ENCODE measurements around the gene BOK.

BOK gene

GRCh38 chr2:241542278-241542605 lies 16.3 kb upstream of the BOK start:
- peaks cover 29% of the 10 kb centered on the region for H3K4me1 ChIP-seq (ENCODE audit: control insufficient read depth, insufficient read depth, low read depth, low read length)
- H3K27ac ChIP-seq (ENCODE audit: low read length, poor library complexity, severe bottlenecking) = no peak overlapping the region
- H3K9ac ChIP-seq (ENCODE audit: low read length) = no peak overlapping the region
- 88% methylated on average over 15 of the region's 15 CpGs for WGBS
- H3K18ac ChIP-seq (ENCODE audit: low read depth in 1 of 2, low read length in 2 of 2) = no peak overlapping the region
- H3K36me3 ChIP-seq (ENCODE audit: control insufficient read depth in 1 of 2, insufficient read depth in 2 of 2, low read depth in 1 of 2, low read length in 2 of 2) = no peaks in the 10 kb centered on the region
- H3K4me3 ChIP-seq (ENCODE audit: insufficient read depth in 1 of 2, low read depth in 1 of 2, low read length in 2 of 2) = no peak overlapping the region
- no peak overlapping the region for H2BK12ac ChIP-seq (ENCODE audit: low read length in 2 of 2)
- no peaks in the 10 kb centered on the region for H3K9me3 ChIP-seq (ENCODE audit: control insufficient read depth, low read length)
- H3K27me3 ChIP-seq (ENCODE audit: control insufficient read depth in 1 of 2, insufficient read depth in 1 of 2, low read length in 2 of 2) = peaks cover 9 to 50% of the 10 kb centered on the region in 2 experiments
- H3K4me2 ChIP-seq (ENCODE audit: low read length, poor library complexity, severe bottlenecking) = no peak overlapping the region
- no peak overlapping the region for H2BK15ac ChIP-seq (ENCODE audit: low read depth, poor library complexity, severe bottlenecking)
- no peak overlapping the region for H3K4ac ChIP-seq (ENCODE audit: low read depth in 1 of 2, low read length in 2 of 2)
- no peak overlapping the region for H3K14ac ChIP-seq (ENCODE audit: low read length in 2 of 2)
- no peak overlapping the region for H2AFZ ChIP-seq (ENCODE audit: low read depth, low read length)
- no peak overlapping the region for H4K91ac ChIP-seq (ENCODE audit: low read length)
- no peak overlapping the region for H2BK120ac ChIP-seq (ENCODE audit: low read depth, low read length)
- H4K8ac ChIP-seq (ENCODE audit: low read length) = no peak overlapping the region
- H2AK5ac ChIP-seq (ENCODE audit: low read length, severe bottlenecking) = no peak overlapping the region
- no peak overlapping the region for H3K23ac ChIP-seq (ENCODE audit: low read length in 2 of 2)
- H3K79me1 ChIP-seq (replicated peaks; ENCODE audit: low read length, poor library complexity, severe bottlenecking) = no peaks in the 10 kb centered on the region
- H2BK5ac ChIP-seq (ENCODE audit: low read depth, low read length, poor library complexity, severe bottlenecking) = no peak overlapping the region
- no peak for DNase-seq

- no peak overlapping the region for H3K14ac ChIP-seq (ENCODE audit: low read length in 2 of 2)
- H3K4me2 ChIP-seq (ENCODE audit: low read length, poor library complexity, severe bottlenecking) = no peak overlapping the region
- no peaks in the 10 kb centered on the region for H3K36me3 ChIP-seq (ENCODE audit: control insufficient read depth in 1 of 2, insufficient read depth in 2 of 2, low read depth in 1 of 2, low read length in 2 of 2)
- H3K23ac ChIP-seq (ENCODE audit: low read length in 2 of 2) = no peak overlapping the region
- H4K8ac ChIP-seq (ENCODE audit: low read length) = no peak overlapping the region
- H3K4me3 ChIP-seq (ENCODE audit: insufficient read depth in 1 of 2, low read depth in 1 of 2, low read length in 2 of 2) = no peak overlapping the region
- no peak overlapping the region for H3K9ac ChIP-seq (ENCODE audit: low read length)
- no peaks in the 10 kb centered on the region for H3K9me3 ChIP-seq (ENCODE audit: control insufficient read depth, low read length)
- H2AFZ ChIP-seq (ENCODE audit: low read depth, low read length) = no peak overlapping the region
- peaks cover 41% of the 10 kb centered on the region for H3K4me1 ChIP-seq (ENCODE audit: control insufficient read depth, insufficient read depth, low read depth, low read length)
- H3K79me1 ChIP-seq (replicated peaks; ENCODE audit: low read length, poor library complexity, severe bottlenecking) = no peaks in the 10 kb centered on the region
- H3K18ac ChIP-seq (ENCODE audit: low read depth in 1 of 2, low read length in 2 of 2) = no peak overlapping the region
- DNase-seq = peak; percentile 40
- H3K27ac ChIP-seq (ENCODE audit: low read length, poor library complexity, severe bottlenecking) = peak overlapping the region; percentile 58
- no peak overlapping the region for H2BK5ac ChIP-seq (ENCODE audit: low read depth, low read length, poor library complexity, severe bottlenecking)
- H2BK15ac ChIP-seq (ENCODE audit: low read depth, poor library complexity, severe bottlenecking) = no peak overlapping the region
- H2AK5ac ChIP-seq (ENCODE audit: low read length, severe bottlenecking) = no peak overlapping the region
- 70% methylated on average over 10 of the region's 10 CpGs for WGBS
- peaks cover 9 to 55% of the 10 kb centered on the region in 2 experiments for H3K27me3 ChIP-seq (ENCODE audit: control insufficient read depth in 1 of 2, insufficient read depth in 1 of 2, low read length in 2 of 2)
- no peak overlapping the region for H3K4ac ChIP-seq (ENCODE audit: low read depth in 1 of 2, low read length in 2 of 2)
- H2BK12ac ChIP-seq (ENCODE audit: low read length in 2 of 2) = peak overlapping the region in 1 of 2 experiments; percentile 29
- no peak overlapping the region for H2BK120ac ChIP-seq (ENCODE audit: low read depth, low read length)
- no peak overlapping the region for H4K91ac ChIP-seq (ENCODE audit: low read length)
Observed at GRCh38 chr2:241545106-241545505, 13.4 kb upstream of the BOK start.

DNA sequence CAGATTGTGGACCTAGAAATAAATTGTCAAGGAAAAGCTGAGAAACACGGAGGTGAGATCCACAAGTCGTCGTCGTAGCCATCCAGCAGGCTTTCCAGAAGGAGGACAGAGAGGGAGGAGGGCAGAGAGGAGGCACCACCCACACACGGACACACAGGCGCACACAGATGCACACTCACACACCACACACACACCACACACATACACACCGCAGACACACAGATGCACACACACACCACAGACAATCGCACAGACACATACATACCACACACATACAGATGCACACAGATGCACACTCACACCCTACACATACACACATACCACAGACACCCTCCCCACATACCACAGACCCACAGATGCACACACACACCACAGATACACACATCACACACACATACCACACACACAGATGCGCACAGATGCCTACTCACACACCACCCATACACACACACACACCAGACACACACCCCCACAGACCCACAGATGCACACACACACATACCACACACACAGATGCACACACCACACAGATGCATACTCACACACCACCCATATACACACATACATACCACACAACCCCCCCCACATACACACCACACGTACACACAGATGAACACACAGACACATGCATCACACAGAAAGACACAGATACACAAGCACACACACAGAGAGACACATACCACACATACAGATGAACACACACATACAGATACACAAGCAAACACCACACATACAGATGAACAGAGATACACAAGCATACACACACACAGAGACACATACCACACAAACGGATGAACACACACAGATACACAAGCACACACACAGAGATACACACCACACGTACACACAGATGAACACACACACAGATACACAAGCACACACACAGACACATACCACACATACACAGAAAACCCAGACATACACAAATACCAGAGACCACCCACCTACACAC lies 12.7 kb upstream of the BOK start:
- no peak for DNase-seq
- Histone ChIP-seq H2BK15ac (ENCODE audit: low read depth, poor library complexity, severe bottlenecking) (no peak overlapping the region), H3K23ac (ENCODE audit: low read length in 2 of 2) (no peak overlapping the region), H3K4me2 (ENCODE audit: low read length, poor library complexity, severe bottlenecking) (no peak overlapping the region), H4K91ac (ENCODE audit: low read length) (no peak overlapping the region), H3K18ac (ENCODE audit: low read depth in 1 of 2, low read length in 2 of 2) (peak overlapping the region in 1 of 2 experiments; percentile 50), H3K14ac (ENCODE audit: low read length in 2 of 2) (peak overlapping the region in 1 of 2 experiments; percentile 72), H3K4me1 (ENCODE audit: control insufficient read depth, insufficient read depth, low read depth, low read length) (peaks cover 46% of the 10 kb centered on the region), H2BK12ac (ENCODE audit: low read length in 2 of 2) (peak overlapping the region in 1 of 2 experiments; percentile 67), H2BK120ac (ENCODE audit: low read depth, low read length) (no peak overlapping the region), H3K27me3 (ENCODE audit: control insufficient read depth in 1 of 2, insufficient read depth in 1 of 2, low read length in 2 of 2) (peaks cover 9 to 60% of the 10 kb centered on the region in 2 experiments), H3K9ac (ENCODE audit: low read length) (no peak overlapping the region), H2AFZ (ENCODE audit: low read depth, low read length) (peak overlapping the region; percentile 30), H3K9me3 (ENCODE audit: control insufficient read depth, low read length) (no peaks in the 10 kb centered on the region), H3K4ac (ENCODE audit: low read depth in 1 of 2, low read length in 2 of 2) (no peak overlapping the region), H3K4me3 (ENCODE audit: insufficient read depth in 1 of 2, low read depth in 1 of 2, low read length in 2 of 2) (no peak overlapping the region), H4K8ac (ENCODE audit: low read length) (no peak overlapping the region), H2BK5ac (ENCODE audit: low read depth, low read length, poor library complexity, severe bottlenecking) (no peak overlapping the region), H3K36me3 (ENCODE audit: control insufficient read depth in 1 of 2, insufficient read depth in 2 of 2, low read depth in 1 of 2, low read length in 2 of 2) (no peaks in the 10 kb centered on the region), H3K79me1 (replicated peaks; ENCODE audit: low read length, poor library complexity, severe bottlenecking) (peaks cover 1% of the 10 kb centered on the region), H2AK5ac (ENCODE audit: low read length, severe bottlenecking) (peak overlapping the region; percentile 91), H3K27ac (ENCODE audit: low read length, poor library complexity, severe bottlenecking) (peak overlapping the region; percentile 58)
- WGBS = 74% methylated on average over 12 of the region's 12 CpGs

DNA sequence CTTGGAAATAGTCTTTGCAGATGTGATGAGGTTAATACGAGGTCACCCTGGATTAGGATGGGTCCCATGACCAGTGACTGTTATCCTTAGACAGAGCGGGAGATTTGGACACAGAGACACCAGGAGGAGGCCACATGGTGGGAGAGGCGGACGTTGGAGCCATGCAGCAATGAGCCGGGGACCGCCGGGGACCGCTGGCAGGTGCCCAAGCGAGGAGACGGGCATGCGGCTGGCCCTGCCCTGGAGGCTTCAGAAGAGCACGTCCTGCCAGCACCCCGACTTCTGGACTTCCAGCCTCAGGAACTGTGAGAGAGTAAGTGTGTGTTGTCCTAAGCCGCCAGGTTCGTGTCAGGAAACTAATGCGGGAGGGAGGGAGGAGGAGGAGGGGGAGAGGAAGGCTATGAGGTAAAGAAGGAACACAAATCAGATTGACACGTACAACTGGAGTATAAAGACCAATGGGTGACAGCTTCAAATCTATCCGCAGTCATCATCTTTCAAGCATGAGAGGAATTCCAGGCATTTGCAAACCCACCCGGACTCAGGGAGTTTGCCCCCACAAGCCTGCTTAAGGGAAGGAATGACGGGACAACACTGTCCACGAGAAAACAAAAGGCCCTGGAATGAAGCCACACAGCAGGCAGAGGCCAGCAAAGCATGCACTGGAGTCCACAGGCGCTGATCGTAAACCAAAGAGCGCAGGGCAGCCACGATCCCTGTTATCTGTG lies 11.6 kb upstream of the BOK start:
- Histone ChIP-seq H4K8ac (ENCODE audit: low read length) (peak overlapping the region; percentile 47), H3K27ac (ENCODE audit: low read length, poor library complexity, severe bottlenecking) (peak overlapping the region; percentile 68), H3K14ac (ENCODE audit: low read length in 2 of 2) (peak overlapping the region in 1 of 2 experiments; percentile 69), H3K9me3 (ENCODE audit: control insufficient read depth, low read length) (no peaks in the 10 kb centered on the region), H4K91ac (ENCODE audit: low read length) (peak overlapping the region; percentile 58), H2BK12ac (ENCODE audit: low read length in 2 of 2) (peak overlapping the region in 1 of 2 experiments; percentile 24), H3K36me3 (ENCODE audit: control insufficient read depth in 1 of 2, insufficient read depth in 2 of 2, low read depth in 1 of 2, low read length in 2 of 2) (no peaks in the 10 kb centered on the region), H2BK5ac (ENCODE audit: low read depth, low read length, poor library complexity, severe bottlenecking) (peak overlapping the region; percentile 74), H3K4me2 (ENCODE audit: low read length, poor library complexity, severe bottlenecking) (peak overlapping the region; percentile 40), H2AK5ac (ENCODE audit: low read length, severe bottlenecking) (peak overlapping the region; percentile 10), H3K4ac (ENCODE audit: low read depth in 1 of 2, low read length in 2 of 2) (peak overlapping the region in 1 of 2 experiments; percentile 76), H3K18ac (ENCODE audit: low read depth in 1 of 2, low read length in 2 of 2) (peak overlapping the region in 1 of 2 experiments; percentile 58), H3K9ac (ENCODE audit: low read length) (peak overlapping the region; percentile 43), H3K79me1 (replicated peaks; ENCODE audit: low read length, poor library complexity, severe bottlenecking) (peaks cover 1% of the 10 kb centered on the region), H3K4me3 (ENCODE audit: insufficient read depth in 1 of 2, low read depth in 1 of 2, low read length in 2 of 2) (peak overlapping the region in 1 of 2 experiments; percentile 44), H2BK120ac (ENCODE audit: low read depth, low read length) (no peak overlapping the region), H2AFZ (ENCODE audit: low read depth, low read length) (peak overlapping the region; percentile 34), H3K27me3 (ENCODE audit: control insufficient read depth in 1 of 2, insufficient read depth in 1 of 2, low read length in 2 of 2) (peaks cover 6 to 62% of the 10 kb centered on the region in 2 experiments), H3K23ac (ENCODE audit: low read length in 2 of 2) (no peak overlapping the region), H2BK15ac (ENCODE audit: low read depth, poor library complexity, severe bottlenecking) (no peak overlapping the region), H3K4me1 (ENCODE audit: control insufficient read depth, insufficient read depth, low read depth, low read length) (peaks cover 37% of the 10 kb centered on the region)
- 36% methylated on average over 21 of the region's 25 CpGs for WGBS
- DNase-seq = peak; percentile 69

All from mesenchymal stem cell (in vitro differentiated cells and primary cell).